ENCODE measurements around the gene EMX1. TPM values are rescaled to one million over a fixed set of nuclear protein-coding genes. Genes with fewer than 3 reads are reported as not detected.

Gene EMX1
- total and polyA plus RNA-seq, 5 experiments from 2014 or later: not detected

GRCh38 chr2:72911256-72911655 is 6.1 kb upstream of the EMX1 start:
- DNase-seq (no peak), ATAC-seq (no peak)
- Mint-ChIP-seq H3K27me3 (peaks cover 58 to 79% (median 71%) of the 10 kb centered on the region in 5 donors), H3K36me3 (no peaks in the 10 kb centered on the region), H3K4me1 (peaks cover 13 to 20% (median 18%) of the 10 kb centered on the region in 4 donors), H3K4me3 (no peak overlapping the region), H3K27ac (no peak overlapping the region), H3K9me3 (peaks cover 0 to 2% (median 0%) of the 10 kb centered on the region in 9 donors)
- POLR2A ChIA-PET: no interaction called here

GRCh38 chr2:72913486-72914205 is 3.7 kb upstream of the EMX1 start:
- Mint-ChIP-seq H3K4me3 (peak overlapping the region in 5 of 10 donors; percentile 24 to 83 (median 51)), H3K9me3 (no peaks in the 10 kb centered on the region), H3K27ac (peak overlapping the region in 1 of 10 donors; percentile 17), H3K27me3 (peaks cover 55 to 78% (median 66%) of the 10 kb centered on the region in 5 donors), H3K4me1 (peaks cover 20 to 31% (median 25%) of the 10 kb centered on the region in 4 donors), H3K36me3 (peaks cover 0 to 3% (median 0%) of the 10 kb centered on the region in 3 donors)
- ATAC-seq: no peak
- no peak for DNase-seq
- POLR2A ChIA-PET: no interaction called here

- Mint-ChIP-seq H3K27me3 (peaks cover 54 to 79% (median 67%) of the 10 kb centered on the region in 5 donors), H3K36me3 (peaks cover 0 to 3% (median 0%) of the 10 kb centered on the region in 3 donors), H3K27ac (peak overlapping the region in 1 of 10 donors; percentile 17), H3K4me1 (peaks cover 22 to 36% (median 27%) of the 10 kb centered on the region in 4 donors), H3K9me3 (no peaks in the 10 kb centered on the region), H3K4me3 (peak overlapping the region in 4 of 10 donors; percentile 15 to 83 (median 37))
- ATAC-seq: no peak
- DNase-seq: no peak
- POLR2A ChIA-PET: no interaction called here
Measured at GRCh38 chr2:72914206-72914559, 3.1 kb upstream of the EMX1 start.

- POLR2A ChIA-PET: no interaction called here
- Mint-ChIP-seq H3K4me3 (peak overlapping the region; percentile 62 to 87 (median 79)), H3K9me3 (no peaks in the 10 kb centered on the region), H3K36me3 (peaks cover 0 to 3% (median 0%) of the 10 kb centered on the region in 3 donors), H3K27ac (no peak overlapping the region), H3K27me3 (peaks cover 56 to 79% (median 67%) of the 10 kb centered on the region in 5 donors), H3K4me1 (peaks cover 24 to 42% (median 30%) of the 10 kb centered on the region in 4 donors)
- ATAC-seq: no peak
- DNase-seq: no peak
Measured at GRCh38 chr2:72914589-72915319, 2.6 kb upstream of the EMX1 start.

- peak overlapping the region; percentile 62 to 87 (median 79) for H3K4me3 Mint-ChIP-seq
- POLR2A ChIA-PET: no interaction called here
Measured at GRCh38 chr2:72915320-72915906, 1.9 kb upstream of the EMX1 start.

GRCh38 chr2:72915907-72916742 is 1.2 kb upstream of the EMX1 start:
- Mint-ChIP-seq H3K4me1 (peaks cover 24 to 43% (median 34%) of the 10 kb centered on the region in 4 donors), H3K27ac (peak overlapping the region in 1 of 10 donors; percentile 48), H3K4me3 (peak overlapping the region; percentile 72 to 88 (median 82)), H3K9me3 (no peaks in the 10 kb centered on the region), H3K27me3 (peaks cover 48 to 89% (median 61%) of the 10 kb centered on the region in 5 donors), H3K36me3 (peaks cover 0 to 3% (median 0%) of the 10 kb centered on the region in 3 donors)
- POLR2A ChIA-PET: no interaction called here
- DNase-seq (peak in 6 of 10 donors; percentile 15 to 47 (median 34)), ATAC-seq (peak; percentile 57 to 58)

More at GRCh38 chr2:72915320-72915906, 1.9 kb upstream of the EMX1 start:
- H3K36me3 Mint-ChIP-seq: peaks cover 0 to 3% (median 0%) of the 10 kb centered on the region in 3 donors
- peaks cover 24 to 43% (median 33%) of the 10 kb centered on the region in 4 donors for H3K4me1 Mint-ChIP-seq
- peak overlapping the region in 1 of 10 donors; percentile 48 for H3K27ac Mint-ChIP-seq
- no peaks in the 10 kb centered on the region for H3K9me3 Mint-ChIP-seq
- no peak for DNase-seq
- ATAC-seq: no peak
- peaks cover 50 to 84% (median 60%) of the 10 kb centered on the region in 5 donors for H3K27me3 Mint-ChIP-seq

GRCh38 chr2:72916743-72917137 is 579 bp upstream of the EMX1 start:
- H3K27me3 Mint-ChIP-seq: peaks cover 44 to 89% (median 61%) of the 10 kb centered on the region in 5 donors
- H3K4me1 Mint-ChIP-seq: peaks cover 24 to 43% (median 34%) of the 10 kb centered on the region in 4 donors
- peak overlapping the region; percentile 74 to 88 (median 83) for H3K4me3 Mint-ChIP-seq
- ATAC-seq (peak in 1 of 2 donors; percentile 13), DNase-seq (no peak)
- POLR2A ChIA-PET: no interaction called here
- peak overlapping the region in 1 of 10 donors; percentile 75 for H3K27ac Mint-ChIP-seq
- peaks cover 0 to 3% (median 0%) of the 10 kb centered on the region in 3 donors for H3K36me3 Mint-ChIP-seq
- H3K9me3 Mint-ChIP-seq: no peaks in the 10 kb centered on the region

GRCh38 chr2:72917877-72918553 is 696 bp downstream of the EMX1 start:
- Mint-ChIP-seq H3K27ac (no peak overlapping the region), H3K4me1 (peaks cover 24 to 43% (median 34%) of the 10 kb centered on the region in 4 donors), H3K4me3 (peak overlapping the region in 7 of 10 donors; percentile 41 to 85 (median 75)), H3K27me3 (peaks cover 46 to 89% (median 65%) of the 10 kb centered on the region in 5 donors), H3K36me3 (peaks cover 0 to 3% (median 0%) of the 10 kb centered on the region in 3 donors), H3K9me3 (no peaks in the 10 kb centered on the region)
- DNase-seq (peak in 1 of 10 donors; percentile 13), ATAC-seq (peak; percentile 11 to 18)
- POLR2A ChIA-PET: no interaction called here

GRCh38 chr2:72919414-72920317 is 2.3 kb downstream of the EMX1 start:
- Mint-ChIP-seq H3K9me3 (no peaks in the 10 kb centered on the region), H3K27me3 (peaks cover 35 to 85% (median 60%) of the 10 kb centered on the region in 5 donors), H3K4me1 (peaks cover 12 to 47% (median 37%) of the 10 kb centered on the region in 4 donors), H3K4me3 (peak overlapping the region in 8 of 10 donors; percentile 46 to 85 (median 74)), H3K27ac (no peak overlapping the region), H3K36me3 (peaks cover 0 to 3% (median 0%) of the 10 kb centered on the region in 3 donors)
- POLR2A ChIA-PET: no interaction called here
- ATAC-seq (no peak), DNase-seq (no peak)

GRCh38 chr2:72920318-72921087 is 3.2 kb downstream of the EMX1 start:
- H3K36me3 Mint-ChIP-seq: peaks cover 0 to 3% (median 0%) of the 10 kb centered on the region in 3 donors
- POLR2A ChIA-PET: no interaction called here
- ATAC-seq (peak in 1 of 2 donors; percentile 13), DNase-seq (peak in 2 of 10 donors; percentile 24 to 26)
- H3K9me3 Mint-ChIP-seq: no peaks in the 10 kb centered on the region
- peaks cover 9 to 41% (median 31%) of the 10 kb centered on the region in 4 donors for H3K4me1 Mint-ChIP-seq
- peaks cover 32 to 83% (median 52%) of the 10 kb centered on the region in 5 donors for H3K27me3 Mint-ChIP-seq
- H3K27ac Mint-ChIP-seq: no peak overlapping the region
- peak overlapping the region; percentile 28 to 85 (median 60) for H3K4me3 Mint-ChIP-seq
